Ovary (tissue), 3 donors: ENCODE results near the gene KLRC3.
"Not testable (repeated sequence)": the region's sequence is repeated elsewhere in the genome, so short reads cannot be mapped to it uniquely, and the experiment has no call there.

Source experiments
- CTCF ChIP-seq, 3 donors: fragments of 450-650 bp in 2 of 3; fragments of 200-600 bp in 1 of 3; IDR thresholded peaks; one replicate each; pipeline versions ENCODE4 v1.5.1 to v1.8.0; 2016 to 2022; ENCODE audit warnings: antibody characterized with exemption in 3 of 3, mild to moderate bottlenecking in 1 of 3
- POLR2A ChIP-seq: fragments of 450-650 bp; IDR thresholded peaks from one replicate; pipeline ENCODE4 v1.6.1; 2017; ENCODE audit warnings: antibody characterized with exemption, mild to moderate bottlenecking, moderate library complexity
- donor health status: DM: no; HTN: no; CAD: no.

GRCh38 chr12:10435816-10436215, 15.4 kb upstream of the KLRC3 start, which contains the start of gene KLRC2:
- not testable (repeated sequence) for TF ChIP-seq CTCF (IDR thresholded peaks at IDR 0.05); POLR2A
